ENCODE data around the gene PTPRN2.
"Not testable (repeated sequence)": the region's sequence is repeated elsewhere in the genome, so short reads cannot be mapped to it uniquely, and the experiment has no call there.

Gene PTPRN2

GRCh38 chr7:158357106-158357897 is 230.3 kb downstream of the PTPRN2 start:
- no peak for DNase-seq (ENCODE audit: low spot score)
- no peak for TF ChIP-seq CTCF (IDR thresholded peaks at IDR 0.05; ENCODE audit: borderline replicate concordance, control extremely low read depth, extremely low read depth, insufficient read depth, missing control alignments)
- in situ Hi-C loops (cut with MboI; ENCODE audit: low sequenced_read_pairs, unreplicated experiment) = no loop called here

- in situ Hi-C loops (cut with MboI; ENCODE audit: low sequenced_read_pairs, unreplicated experiment) = no loop called here
- no peak for DNase-seq (ENCODE audit: low spot score)
- TF ChIP-seq CTCF (IDR thresholded peaks at IDR 0.05; ENCODE audit: borderline replicate concordance, control extremely low read depth, extremely low read depth, insufficient read depth, missing control alignments) = no peak
Measured at GRCh38 chr7:158356454-158356853, 231.2 kb downstream of the PTPRN2 start.

DNA sequence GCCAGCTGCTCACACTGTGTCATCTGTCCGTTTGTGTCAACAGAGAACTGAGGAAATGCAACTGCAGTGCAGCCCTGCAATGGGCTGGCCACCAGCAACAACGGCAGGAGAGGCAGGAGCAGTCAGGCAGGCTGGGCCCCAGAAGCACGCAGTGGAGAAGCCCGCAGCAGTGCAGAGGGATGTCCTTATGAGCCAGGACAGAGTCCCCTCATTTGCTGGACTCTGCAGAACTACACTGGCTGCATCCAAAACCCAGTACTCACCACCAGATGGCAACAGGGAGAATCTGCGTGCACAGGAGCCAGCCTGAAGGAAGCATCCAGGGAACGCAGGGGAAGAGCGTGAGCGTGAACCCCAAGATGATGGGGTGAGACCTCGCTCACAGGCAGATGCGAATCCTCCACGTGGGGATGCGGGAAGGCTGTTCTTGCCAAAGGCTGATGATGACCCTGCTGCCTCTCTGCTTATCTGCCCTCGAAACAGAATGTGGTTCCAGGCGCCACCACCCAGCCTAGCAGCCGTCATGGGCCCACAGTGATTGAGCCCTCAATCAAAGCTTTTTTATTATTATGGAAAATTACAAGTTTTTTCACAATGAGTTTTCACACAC is 232.1 kb downstream of the PTPRN2 start:
- TF ChIP-seq CTCF (IDR thresholded peaks at IDR 0.05; ENCODE audit: borderline replicate concordance, control extremely low read depth, extremely low read depth, insufficient read depth, missing control alignments) = no peak
- in situ Hi-C loops (cut with MboI; ENCODE audit: low sequenced_read_pairs, unreplicated experiment) = no loop called here
- no peak for DNase-seq (ENCODE audit: low spot score)

DNA sequence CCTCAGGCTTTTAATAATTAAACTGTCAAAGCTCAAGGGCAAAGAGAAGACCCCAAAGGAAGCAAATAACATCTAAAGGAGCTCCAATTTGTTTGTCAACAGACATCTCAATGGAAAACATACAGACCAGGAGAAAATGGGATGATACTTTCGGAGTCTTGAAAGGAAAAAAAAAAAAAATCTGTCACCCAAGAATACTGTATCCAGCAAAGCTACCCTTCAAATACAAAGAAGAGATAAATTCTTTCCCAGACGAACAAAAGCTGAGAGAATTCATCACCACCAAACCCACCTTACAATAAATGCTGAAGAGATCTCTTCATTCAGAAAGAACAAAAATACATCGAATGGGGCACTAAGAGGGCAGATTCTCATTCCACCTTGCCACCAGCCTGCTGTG is 232.8 kb downstream of the PTPRN2 start:
- no peak for TF ChIP-seq CTCF (IDR thresholded peaks at IDR 0.05; ENCODE audit: borderline replicate concordance, control extremely low read depth, extremely low read depth, insufficient read depth, missing control alignments)
- in situ Hi-C loops (cut with MboI; ENCODE audit: low sequenced_read_pairs, unreplicated experiment) = no loop called here
- DNase-seq (ENCODE audit: low spot score) = no peak

- DNase-seq (ENCODE audit: low spot score) = no peak
- in situ Hi-C loops (cut with MboI; ENCODE audit: low sequenced_read_pairs, unreplicated experiment) = no loop called here
Measured at GRCh38 chr7:158353606-158354570, 233.7 kb downstream of the PTPRN2 start.

DNA sequence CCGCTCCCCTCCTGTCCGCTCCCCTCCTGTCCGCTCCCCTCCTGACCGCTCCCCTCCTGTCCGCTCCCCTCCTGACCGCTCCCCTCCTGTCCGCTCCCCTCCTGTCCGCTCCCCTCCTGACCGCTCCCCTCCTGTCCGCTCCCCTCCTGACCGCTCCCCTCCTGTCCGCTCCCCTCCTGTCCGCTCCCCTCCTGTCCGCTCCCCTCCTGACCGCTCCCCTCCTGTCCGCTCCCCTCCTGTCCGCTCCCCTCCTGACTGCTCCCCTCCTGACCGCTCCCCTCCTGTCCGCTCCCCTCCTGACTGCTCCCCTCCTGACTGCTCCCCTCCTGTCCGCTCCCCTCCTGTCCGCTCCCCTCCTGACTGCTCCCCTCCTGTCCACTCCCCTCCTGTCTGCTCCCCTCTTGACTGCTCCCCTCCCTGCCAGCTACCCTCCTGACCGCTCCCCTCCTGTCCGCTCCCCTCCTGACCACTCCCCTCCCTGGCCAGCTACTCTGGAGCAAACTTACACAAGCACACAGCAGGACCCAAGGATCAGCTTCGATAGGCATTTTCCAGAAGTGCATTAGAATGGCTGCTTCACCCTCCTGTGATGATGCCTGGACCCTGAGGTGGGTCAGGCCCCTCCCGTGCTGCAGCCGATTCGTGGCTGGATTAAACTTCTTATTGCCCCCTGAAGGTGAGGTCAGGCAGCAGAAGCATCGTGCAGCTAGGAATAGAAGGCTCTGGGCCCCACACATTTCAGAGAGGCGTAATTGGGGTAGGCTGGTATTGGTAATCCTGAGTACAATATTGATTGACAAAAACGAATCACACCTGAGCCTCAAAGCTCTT is 235.5 kb downstream of the PTPRN2 start:
- DNase-seq (ENCODE audit: low spot score); in situ Hi-C loops (cut with MboI; ENCODE audit: low sequenced_read_pairs, unreplicated experiment): not testable (repeated sequence)

More at GRCh38 chr7:158353606-158354570, 233.7 kb downstream of the PTPRN2 start:
- TF ChIP-seq CTCF (IDR thresholded peaks at IDR 0.05; ENCODE audit: borderline replicate concordance, control extremely low read depth, extremely low read depth, insufficient read depth, missing control alignments) = no peak
